KBM-7 (cell line): ENCODE results near the gene DNASE1.
A peak's percentile ranks its signal among the peaks of the same experiment; 100 is the strongest.
"Not testable (repeated sequence)": the region's sequence is repeated elsewhere in the genome, so short reads cannot be mapped to it uniquely, and the experiment has no call there.

Experiments
- DNase-seq: peaks from one replicate; pipeline ENCODE4 v3.0.0-alpha.2; 2015
- in situ Hi-C: fragments of 300-500 bp; cut with MboI; formaldehyde crosslinking; loops from 2 replicates; pipeline ENCODE4 v1.14.3; 2020; ENCODE audit warnings: low sequenced_read_pairs, low pct_unique_long_range_greater_than_20kb, mixed read lengths

DNASE1 gene

GRCh38 chr16:3654249-3654991 is at the start of gene DNASE1:
TSS of gene DNASE1 (plus strand) at chr16:3654691. CDS start at chr16:3655374, 683 bp downstream.
- in situ Hi-C loops, result no loop called here
- peak; percentile 67 for DNase-seq

- in situ Hi-C loops, result no loop called here
Measured at GRCh38 chr16:3606441-3606840, 48.0 kb upstream of the DNASE1 start.

GRCh38 chr16:3607161-3607560 is 47.3 kb upstream of the DNASE1 start:
- in situ Hi-C loops, result no loop called here
- no peak for DNase-seq

More at GRCh38 chr16:3606441-3606840, 48.0 kb upstream of the DNASE1 start:
- DNase-seq, result no peak

GRCh38 chr16:3607634-3608033 is 46.9 kb upstream of the DNASE1 start:
- in situ Hi-C loops, result no loop called here
- DNase-seq, result no peak

- no peak for DNase-seq
- in situ Hi-C loops, result no loop called here
Measured at GRCh38 chr16:3608069-3608468, 46.4 kb upstream of the DNASE1 start.

- DNase-seq, in situ Hi-C loops: not testable (repeated sequence)
Measured at GRCh38 chr16:3608976-3609375, 45.5 kb upstream of the DNASE1 start.

GRCh38 chr16:3609895-3610697 is 44.4 kb upstream of the DNASE1 start:
- in situ Hi-C loops, result no loop called here
- DNase-seq, result peak; percentile 65

- in situ Hi-C loops, result no loop called here
- DNase-seq, result no peak
Measured at GRCh38 chr16:3610698-3611145, 43.8 kb upstream of the DNASE1 start.

- peak; percentile 92 for DNase-seq
- in situ Hi-C loops, result no loop called here
Measured at GRCh38 chr16:3611146-3611975, 43.1 kb upstream of the DNASE1 start, which contains the start of gene SLX4. TSS of gene SLX4 (minus strand) at chr16:3611606. CDS start at chr16:3608964, 2,642 bp downstream.

- in situ Hi-C loops, result no loop called here
Measured at GRCh38 chr16:3612510-3613466, 41.7 kb upstream of the DNASE1 start.

GRCh38 chr16:3618769-3619141 is 35.7 kb upstream of the DNASE1 start:
- peak; percentile 29 for DNase-seq
- in situ Hi-C loops, result no loop called here

More at GRCh38 chr16:3612510-3613466, 41.7 kb upstream of the DNASE1 start:
- no peak for DNase-seq

- DNase-seq, result no peak
- in situ Hi-C loops, result no loop called here
Measured at GRCh38 chr16:3623642-3624041, 30.8 kb upstream of the DNASE1 start.

GRCh38 chr16:3625331-3625730 is 29.2 kb upstream of the DNASE1 start:
- in situ Hi-C loops, result no loop called here
- DNase-seq, result no peak

- in situ Hi-C loops, result no loop called here
- peak; percentile 71 for DNase-seq
Measured at GRCh38 chr16:3625911-3626732, 28.4 kb upstream of the DNASE1 start.

GRCh38 chr16:3637371-3637923 is 17.0 kb upstream of the DNASE1 start:
- in situ Hi-C loops, result no loop called here

GRCh38 chr16:3638916-3639644 is 15.4 kb upstream of the DNASE1 start:
- DNase-seq, result no peak
- in situ Hi-C loops, result no loop called here

More at GRCh38 chr16:3637371-3637923, 17.0 kb upstream of the DNASE1 start:
- peak; percentile 85 for DNase-seq
